PC-3 (cell line): Measurements from ENCODE around the gene FLRT1. TPM values are rescaled to one million over a fixed set of nuclear protein-coding genes. Genes with fewer than 3 reads are reported as not detected.

ENCODE experiments used
- ATAC-seq: fragments of 200-7000 bp; cut with Tn5 transposase; 2 replicates; pipeline ENCODE4 v1.9.1; 2020; ENCODE audit warnings: mild to moderate bottlenecking, moderate library complexity
- Bru-seq: library from RNA; stranded (reverse); fragments of 400-500 nt; gene quantifications from one replicate; lab custom pipeline; 2021; lab: Mats Ljungman, UMichigan
- BruChase-seq, 2 experiments: library from RNA; stranded (reverse); fragments of 400-500 nt; gene quantifications; one replicate each; lab custom pipeline; 2021; lab: Mats Ljungman, UMichigan
- BruUV-seq: library from RNA; stranded (reverse); fragments of 400-500 nt; replicated peaks from 2 replicates; lab custom pipeline; 2021; lab: Mats Ljungman, UMichigan
- CTCF ChIA-PET: fragments of 300-600 bp; sonication (Branson Sonifier 250); formaldehyde crosslinking; loops from one replicate; lab custom pipeline; 2022; ENCODE audit warnings: antibody characterized with exemption; lab: Charles Lee
- POLR2A ChIA-PET: fragments of 300-600 bp; sonication (Branson Sonifier 250); formaldehyde crosslinking; loops from one replicate; lab custom pipeline; 2022; ENCODE audit warnings: antibody characterized with exemption; ENCODE audit not compliant: unreplicated experiment; lab: Charles Lee
- DNase-seq: peaks from one replicate; pipeline ENCODE4 v3.0.0-alpha.2; 2015
- H2AFZ ChIP-seq: fragments of 300-600 bp; sonication (generic); 2 replicates; pipeline ENCODE4 v1.6.0; 2016; ENCODE audit warnings: antibody characterized with exemption, low read length
- H3F3A ChIP-seq: fragments of 300-600 bp; sonication (generic); one replicate; pipeline ENCODE4 v1.6.0; 2017; ENCODE audit warnings: antibody characterized with exemption, low read length, control low read depth, mild to moderate bottlenecking; ENCODE audit not compliant: unreplicated experiment
- H3K27ac ChIP-seq: fragments of 300-600 bp; sonication (generic); 2 replicates; pipeline ENCODE4 v1.5.1; 2016; ENCODE audit warnings: mild to moderate bottlenecking, low read length
- H3K27me3 ChIP-seq: fragments of 300-600 bp; sonication (generic); 2 replicates; pipeline ENCODE4 v1.6.1; 2016; ENCODE audit warnings: low read length, mixed read lengths
- H3K36me3 ChIP-seq: fragments of 300-600 bp; sonication (generic); 2 replicates; pipeline ENCODE4 v1.6.1; 2016; ENCODE audit warnings: low read depth, mixed run types, low read length, mixed read lengths
- H3K4me1 ChIP-seq: fragments of 300-600 bp; sonication (generic); 2 replicates; pipeline ENCODE4 v1.5.1; 2016; ENCODE audit warnings: low read length; ENCODE audit not compliant: insufficient read depth
- H3K4me2 ChIP-seq: fragments of 300-600 bp; sonication (generic); 2 replicates; pipeline ENCODE4 v1.6.0; 2016; ENCODE audit warnings: low read length
- H3K4me3 ChIP-seq: fragments of 300-600 bp; sonication (generic); 2 replicates; pipeline ENCODE4 v1.5.1; 2016; ENCODE audit warnings: mild to moderate bottlenecking, low read length, mixed read lengths
- H3K79me2 ChIP-seq: fragments of 300-600 bp; sonication (generic); 2 replicates; pipeline ENCODE4 v1.6.1; 2017; ENCODE audit warnings: low read length, mixed read lengths
- H3K9ac ChIP-seq: fragments of 300-600 bp; sonication (generic); 2 replicates; pipeline ENCODE4 v1.6.0; 2016; ENCODE audit warnings: mild to moderate bottlenecking, low read length
- H3K9me2 ChIP-seq: fragments of 300-600 bp; sonication (generic); replicated peaks from 2 replicates; pipeline ENCODE4 v1.6.1; 2016; ENCODE audit warnings: mixed run types, low read length, mixed read lengths
- H3K9me3 ChIP-seq: fragments of 300-600 bp; sonication (generic); 2 replicates; pipeline ENCODE4 v1.6.1; 2016; ENCODE audit warnings: low read length, mixed read lengths
- H4K20me1 ChIP-seq: fragments of 300-600 bp; sonication (generic); 2 replicates; pipeline ENCODE4 v1.6.1; 2016; ENCODE audit warnings: low read length, mixed read lengths
- EZH2 ChIP-seq: fragments of 300-600 bp; sonication (generic); IDR thresholded peaks from one replicate; pipeline ENCODE4 v1.6.1; 2017; ENCODE audit warnings: antibody characterized with exemption, mild to moderate bottlenecking, low read length; ENCODE audit not compliant: unreplicated experiment
- EZH2phosphoT487 ChIP-seq: fragments of 300-600 bp; sonication (generic); IDR thresholded peaks from 2 replicates; pipeline ENCODE4 v1.6.1; 2018; ENCODE audit warnings: mild to moderate bottlenecking, antibody characterized with exemption, low read length, borderline replicate concordance
- intact Hi-C: fragments of 100-400 bp; cut with micrococcal nuclease; formaldehyde crosslinking; loops from 2 replicates; pipeline ENCODE4 v1.9.0; 2023
- long read RNA-seq: library from polyadenylated mRNA; unstranded; transcript quantifications from one replicate; pipeline ENCODE4 v2.0.0, GENCODE V29; 2021; ENCODE audit not compliant: unreplicated experiment
- total RNA-seq: library from RNA; depleted of rRNA; stranded (reverse); fragments of >200 nt; gene quantifications from 2 replicates; pipeline ENCODE4 v1.2.3, GENCODE V29; 2014; rRNA removed
- TF ChIP-seq, protein P1 (sequence below): fragments of 300-600 bp; sonication (generic); conservative IDR thresholded peaks from 2 replicates; pipeline ENCODE4 v1.5.1; 2017; ENCODE audit warnings: antibody characterized with exemption, low read depth, mild to moderate bottlenecking, low read length

FLRT1 gene
- total RNA-seq: not detected in 2 replicates
- percentile 0 among the genes with signal in this experiment for Bru-seq, nascent RNA
- percentile 10 among the genes with signal in this experiment for BruChase-seq, experiment 1, labeled RNA remaining after a 6-hour chase
- BruChase-seq, experiment 2, labeled RNA remaining after a 2-hour chase: percentile 8 among the genes with signal in this experiment
- long read RNA-seq: 0 reads

DNA sequence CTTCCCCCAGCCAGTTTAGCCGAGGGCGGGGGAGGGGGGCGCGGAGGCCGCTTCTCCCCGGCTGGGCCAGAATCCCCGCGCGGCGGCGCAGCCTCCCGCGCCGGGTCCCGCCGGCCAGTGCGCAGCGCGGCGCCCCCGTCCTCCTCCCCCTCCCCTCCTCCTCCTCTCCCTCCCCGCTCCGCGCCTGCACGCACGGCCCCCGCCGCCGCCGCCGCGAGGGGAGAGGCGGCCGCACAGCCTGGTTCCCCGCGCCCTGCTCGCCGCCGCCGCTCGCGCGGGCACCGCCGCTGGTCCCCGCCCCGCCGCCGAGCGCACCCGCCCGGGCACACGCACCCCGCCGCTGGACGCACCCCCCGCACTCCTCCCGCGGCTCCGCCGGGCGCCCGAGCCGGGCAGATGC lies at the start of gene FLRT1:
TSS of gene FLRT1 (plus strand) at position 356 of the 400 bp plus-strand sequence. CDS start 80,337 bp downstream, outside the sequence.
- peaks cover 5% of the 10 kb centered on the region for H4K20me1 ChIP-seq
- no peak for TF ChIP-seq EZH2phosphoT487
- TF ChIP-seq, protein P1, sequence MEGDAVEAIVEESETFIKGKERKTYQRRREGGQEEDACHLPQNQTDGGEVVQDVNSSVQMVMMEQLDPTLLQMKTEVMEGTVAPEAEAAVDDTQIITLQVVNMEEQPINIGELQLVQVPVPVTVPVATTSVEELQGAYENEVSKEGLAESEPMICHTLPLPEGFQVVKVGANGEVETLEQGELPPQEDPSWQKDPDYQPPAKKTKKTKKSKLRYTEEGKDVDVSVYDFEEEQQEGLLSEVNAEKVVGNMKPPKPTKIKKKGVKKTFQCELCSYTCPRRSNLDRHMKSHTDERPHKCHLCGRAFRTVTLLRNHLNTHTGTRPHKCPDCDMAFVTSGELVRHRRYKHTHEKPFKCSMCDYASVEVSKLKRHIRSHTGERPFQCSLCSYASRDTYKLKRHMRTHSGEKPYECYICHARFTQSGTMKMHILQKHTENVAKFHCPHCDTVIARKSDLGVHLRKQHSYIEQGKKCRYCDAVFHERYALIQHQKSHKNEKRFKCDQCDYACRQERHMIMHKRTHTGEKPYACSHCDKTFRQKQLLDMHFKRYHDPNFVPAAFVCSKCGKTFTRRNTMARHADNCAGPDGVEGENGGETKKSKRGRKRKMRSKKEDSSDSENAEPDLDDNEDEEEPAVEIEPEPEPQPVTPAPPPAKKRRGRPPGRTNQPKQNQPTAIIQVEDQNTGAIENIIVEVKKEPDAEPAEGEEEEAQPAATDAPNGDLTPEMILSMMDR: no peak
- no peak for TF ChIP-seq EZH2
- H3K79me2 ChIP-seq: no peaks in the 10 kb centered on the region
- intact Hi-C loops: no loop called here
- CTCF ChIA-PET: no interaction called here
- no peak within 1 kb of the TSS for H3K27ac ChIP-seq
- H3K27me3 ChIP-seq: peaks cover 14% of the 10 kb centered on the region
- no peak for ATAC-seq
- no peaks in the 10 kb centered on the region for H3K36me3 ChIP-seq
- H3K9ac ChIP-seq: no peak within 1 kb of the TSS
- peak within 1 kb of the TSS; percentile 93 for H3K4me2 ChIP-seq
- peaks cover 8% of the 10 kb centered on the region for H3K4me1 ChIP-seq
- peak within 1 kb of the TSS; percentile 70 for H3K4me3 ChIP-seq
- H3F3A ChIP-seq: no peaks in the 10 kb centered on the region
- DNase-seq: no peak
- BruUV-seq: no TSS peak
- H3K9me2 ChIP-seq: no peaks in the 10 kb centered on the region
- no peaks in the 10 kb centered on the region for H3K9me3 ChIP-seq
- POLR2A ChIA-PET: no interaction called here
- H2AFZ ChIP-seq: peak within 1 kb of the TSS; percentile 50; the same call in 1 of the 2 replicates

- intact Hi-C loops: no loop called here
- TF ChIP-seq, protein P1: no peak
- TF ChIP-seq EZH2 (no peak), EZH2phosphoT487 (no peak)
- Histone ChIP-seq H3K4me1 (peaks cover 28% of the 10 kb centered on the region), H3K9me3 (no peaks in the 10 kb centered on the region), H3K4me2 (peak within 1 kb of the TSS; percentile 99), H3K9me2 (no peaks in the 10 kb centered on the region), H3K79me2 (peaks cover 49% of the 10 kb centered on the region), H3F3A (no peaks in the 10 kb centered on the region), H2AFZ (peak within 1 kb of the TSS; percentile 94), H3K27me3 (no peaks in the 10 kb centered on the region), H3K4me3 (peak within 1 kb of the TSS; percentile 90), H4K20me1 (peaks cover 16% of the 10 kb centered on the region), H3K36me3 (peaks cover 24% of the 10 kb centered on the region), H3K9ac (peak within 1 kb of the TSS; percentile 90), H3K27ac (peak within 1 kb of the TSS; percentile 62)
- peak; percentile 99 for DNase-seq
- ATAC-seq: peak; percentile 89
- CTCF ChIA-PET: no interaction called here
- POLR2A ChIA-PET: no interaction called here
- no TSS peak for BruUV-seq
Observed at GRCh38 chr11:63986156-63986931, 49.4 kb upstream of the FLRT1 start, which contains the start of gene OTUB1. OTUB1 (plus strand) TSS chr11:63986438; CDS start chr11:63986457, 19 bp downstream.
